GM23248 (cell line): ENCODE measurements around the gene SMC4. TPM values are rescaled to one million over a fixed set of nuclear protein-coding genes. Genes with fewer than 3 reads are reported as not detected.

ENCODE experiments used
- DNase-seq: peaks from one replicate; pipeline ENCODE4 v3.0.0-alpha.2; 2015
- H2AFZ ChIP-seq: fragments of 200-600 bp; sonication (generic); 2 replicates; pipeline ENCODE4 v1.6.1; 2016; ENCODE audit warnings: antibody characterized with exemption
- H3F3A ChIP-seq: fragments of 200-600 bp; sonication (generic); 2 replicates; pipeline ENCODE4 v1.6.1; 2016; ENCODE audit warnings: mild to moderate bottlenecking, antibody characterized with exemption, mixed run types; ENCODE audit not compliant: insufficient read depth
- H3K27ac ChIP-seq: fragments of 200-600 bp; sonication (generic); 2 replicates; pipeline ENCODE4 v1.5.1; 2016; ENCODE audit warnings: mild to moderate bottlenecking
- H3K27me3 ChIP-seq: fragments of 200-600 bp; sonication (generic); replicated peaks from 2 replicates; pipeline ENCODE4 v1.6.1; 2016; ENCODE audit warnings: mild to moderate bottlenecking; ENCODE audit not compliant: insufficient read depth
- H3K36me3 ChIP-seq: fragments of 200-600 bp; sonication (generic); 2 replicates; pipeline ENCODE4 v1.6.1; 2016; ENCODE audit warnings: low read depth, mild to moderate bottlenecking
- H3K4me1 ChIP-seq: fragments of 200-600 bp; sonication (generic); 2 replicates; pipeline ENCODE4 v1.6.1; 2016; ENCODE audit warnings: mild to moderate bottlenecking; ENCODE audit not compliant: insufficient read depth
- H3K4me2 ChIP-seq: fragments of 200-600 bp; sonication (generic); one replicate; pipeline ENCODE4 v1.6.1; 2016; ENCODE audit warnings: mild to moderate bottlenecking; ENCODE audit not compliant: unreplicated experiment
- H3K4me3 ChIP-seq: fragments of 200-600 bp; sonication (generic); 2 replicates; pipeline ENCODE4 v1.5.1; 2016; ENCODE audit warnings: mild to moderate bottlenecking
- H3K79me2 ChIP-seq: fragments of 200-600 bp; sonication (generic); 2 replicates; pipeline ENCODE4 v1.6.1; 2016; ENCODE audit warnings: mild to moderate bottlenecking; ENCODE audit not compliant: insufficient read depth
- H3K9ac ChIP-seq: fragments of 200-600 bp; sonication (generic); 2 replicates; pipeline ENCODE4 v1.6.1; 2016; ENCODE audit warnings: mild to moderate bottlenecking
- H3K9me2 ChIP-seq: fragments of 200-600 bp; sonication (generic); 2 replicates; pipeline ENCODE4 v1.6.1; 2016; ENCODE audit warnings: mixed run types, mild to moderate bottlenecking, moderate library complexity; ENCODE audit not compliant: insufficient read depth
- H3K9me3 ChIP-seq: fragments of 200-600 bp; sonication (generic); one replicate; pipeline ENCODE4 v1.6.1; 2017; ENCODE audit warnings: low read depth
- H4K20me1 ChIP-seq: fragments of 200-600 bp; sonication (generic); 2 replicates; pipeline ENCODE4 v1.6.0; 2016; ENCODE audit not compliant: insufficient read depth
- EZH2 ChIP-seq: fragments of 200-600 bp; sonication (generic); IDR thresholded peaks from 2 replicates; pipeline ENCODE4 v1.6.1; 2018; ENCODE audit warnings: antibody characterized with exemption, mild to moderate bottlenecking; ENCODE audit not compliant: insufficient read depth, poor library complexity, severe bottlenecking
- EZH2phosphoT487 ChIP-seq: fragments of 200-600 bp; sonication (generic); IDR thresholded peaks from 2 replicates; pipeline ENCODE4 v1.6.1; 2018; ENCODE audit warnings: antibody characterized with exemption, moderate library complexity, mild to moderate bottlenecking, low read depth; ENCODE audit not compliant: insufficient read depth
- WGBS, 2 experiments: methylation state at CpG; one replicate each; pipeline ENCODE4 v1.1.6; 2015 to 2017; ENCODE audit warnings: low lambda C conversion rate in 2 of 2, low coverage in 1 of 2; ENCODE audit errors: missing lambda C conversion rate in 2 of 2; 5-methylcytosine and 5-hydroxymethylcytosine counted together
- in situ Hi-C: fragments of 300-500 bp; cut with MboI; formaldehyde crosslinking; loops from 2 replicates; pipeline ENCODE4 v1.15.0; 2020
- microRNA counts: library from miRNA; unstranded; fragments of <30 nt; microRNA quantifications from one replicate; lab custom pipeline; 2016
- microRNA-seq: library from miRNA; unstranded; fragments of <30 nt; microRNA quantifications from one replicate; pipeline ENCODE4, GENCODE V29; 2016; ENCODE audit warnings: borderline number of aligned reads
- polyA plus RNA-seq: library from polyadenylated mRNA; unstranded; fragments of >200 nt; fragmentation: Nextera tagmentation; extraction: Ambion mirVana; gene quantifications from 2 replicates; pipeline ENCODE4 v1.2.1, GENCODE V29; 2016
- small RNA-seq: library from RNA; depleted of rRNA; stranded (forward); fragments of <200 nt; gene quantifications from one replicate; pipeline ENCODE3, GENCODE V24; 2014; ENCODE audit warnings: low read depth, low replicate concordance
- total RNA-seq: library from RNA; depleted of rRNA; stranded (reverse); fragments of >200 nt; shearing (Covaris generic); gene quantifications from 2 replicates; pipeline ENCODE4 v1.2.3, GENCODE V29; 2014; rRNA removed

The SMC4 gene
- total and polyA plus RNA-seq, 2 experiments from 2014 or later = 69.7 to 73.6 TPM

GRCh38 chr3:160482796-160483195 is 83.3 kb downstream of the SMC4 start:
- peaks cover 36% of the 10 kb centered on the region for H3F3A ChIP-seq
- H2AFZ ChIP-seq = no peak overlapping the region
- no peaks in the 10 kb centered on the region for H4K20me1 ChIP-seq
- H3K27ac ChIP-seq = no peak overlapping the region
- 63 to 71% methylated on average over 3 of the region's 3 CpGs for WGBS, 2 experiments
- H3K27me3 ChIP-seq = no peaks in the 10 kb centered on the region
- no peaks in the 10 kb centered on the region for H3K79me2 ChIP-seq
- in situ Hi-C loops = loop anchor here (10.0 kb wide), 1 partner anchor 48 kb away; no protein-coding TSS in a partner anchor
- DNase-seq = no peak
- no peak overlapping the region for H3K4me3 ChIP-seq
- H3K36me3 ChIP-seq = no peaks in the 10 kb centered on the region
- H3K9ac ChIP-seq = no peak overlapping the region
- no peaks in the 10 kb centered on the region for H3K9me2 ChIP-seq
- TF ChIP-seq EZH2 (no peak), EZH2phosphoT487 (no peak)
- peaks cover 15% of the 10 kb centered on the region for H3K4me1 ChIP-seq
- no peaks in the 10 kb centered on the region for H3K9me3 ChIP-seq
- H3K4me2 ChIP-seq = no peak overlapping the region

MicroRNAs encoded within 50 kb of the gene (microRNA counts, 767-probe panel; counts per million panel counts)
- 8,949 counts per million, percentile 98 among the panel's probes with 10 or more counts for microRNA hsa-miR-15b-5p (lab: Ali Mortazavi, UCI)

Small RNA genes within 50 kb of the gene (microRNA-seq; reads per million reads assigned to microRNA genes)
- 2,612 reads per million, percentile 85 among the genes with 10 or more reads in this experiment for gene MIR15B
- gene MIR16-2 = 155 reads per million, percentile 54 among the genes with 10 or more reads in this experiment

Small RNA genes within 50 kb of the gene (small RNA-seq; reads per million reads assigned to genes)
- gene MIR15B = 1.5 reads per million, percentile 57 among the genes with 10 or more reads in this experiment
- gene MIR16-2 = 0.68 reads per million, percentile 18 among the genes with 10 or more reads in this experiment
- gene RNU7-136P = not detected

Other genes with a start within 250 kb of the SMC4 start
- 0.43 and 1.3 TPM in 2 replicates for gene C3orf80, start 174.2 kb upstream of the SMC4 start, total RNA-seq
- gene C3orf80, start 174.2 kb upstream of the SMC4 start, polyA plus RNA-seq = 0.19 and 0.25 TPM in 2 replicates
- 48.4 and 59.4 TPM in 2 replicates for gene IFT80, start 425 bp upstream of the SMC4 start, total RNA-seq
- gene IFT80, start 425 bp upstream of the SMC4 start, polyA plus RNA-seq = 15.2 and 19.8 TPM in 2 replicates
- gene TRIM59, start 50.1 kb downstream of the SMC4 start, total RNA-seq = 14.8 and 26.1 TPM in 2 replicates
- gene TRIM59, start 50.1 kb downstream of the SMC4 start, polyA plus RNA-seq = 23.9 and 25.0 TPM in 2 replicates
- 28.6 and 33.1 TPM in 2 replicates for gene KPNA4, start 165.9 kb downstream of the SMC4 start, total RNA-seq
- 17.4 and 20.3 TPM in 2 replicates for gene KPNA4, start 165.9 kb downstream of the SMC4 start, polyA plus RNA-seq